Liver (tissue), 9 donors: ENCODE measurements around the gene MAPT. TPM values are rescaled to one million over a fixed set of nuclear protein-coding genes. Genes with fewer than 3 reads are reported as not detected.

Experiments used
- DNase-seq: peaks from one replicate; pipeline ENCODE4 v3.0.0-alpha.2; 2017; ENCODE audit warnings: low spot score
- H3K27ac ChIP-seq, 2 donors: one replicate each; pipeline ENCODE4 v1.7.0; 2013; ENCODE audit warnings: inconsistent platforms in 2 of 2, low read length in 2 of 2, control low read depth in 1 of 2, low read depth in 1 of 2, mild to moderate bottlenecking in 1 of 2
- H3K27me3 ChIP-seq, 4 donors: one replicate each; pipeline versions ENCODE4 v1.6.1 to v1.7.0; 2013; ENCODE audit warnings: low read length in 3 of 4, inconsistent platforms in 1 of 4, mild to moderate bottlenecking in 1 of 4, moderate library complexity in 1 of 4; ENCODE audit not compliant: control insufficient read depth in 4 of 4, insufficient read depth in 4 of 4
- H3K36me3 ChIP-seq, 4 donors: one replicate each; pipeline versions ENCODE4 v1.6.1 to v1.7.0; 2013; ENCODE audit warnings: low read length in 3 of 4, mild to moderate bottlenecking in 3 of 4, low read depth in 1 of 4, moderate library complexity in 1 of 4; ENCODE audit not compliant: control insufficient read depth in 4 of 4, insufficient read depth in 3 of 4
- H3K4me1 ChIP-seq, 4 donors: one replicate each; pipeline versions ENCODE4 v1.6.1 to v1.7.0; 2013; ENCODE audit warnings: low read length in 3 of 4, mild to moderate bottlenecking in 3 of 4, moderate library complexity in 1 of 4; ENCODE audit not compliant: control insufficient read depth in 4 of 4, insufficient read depth in 4 of 4
- H3K4me3 ChIP-seq, 3 donors: one replicate each; pipeline versions ENCODE4 v1.6.1 to v1.7.0; 2013; ENCODE audit warnings: low read length in 3 of 3, control low read depth in 1 of 3, low read depth in 1 of 3, mild to moderate bottlenecking in 1 of 3
- H3K9ac ChIP-seq, 2 donors: one replicate each; pipeline ENCODE4 v1.7.0; 2013; ENCODE audit warnings: low read length in 2 of 2, mild to moderate bottlenecking in 2 of 2, moderate library complexity in 2 of 2, control low read depth in 1 of 2, low read depth in 1 of 2
- H3K9me3 ChIP-seq, 4 donors: one replicate each; pipeline versions ENCODE4 v1.6.1 to v1.7.0; 2013; ENCODE audit warnings: low read length in 3 of 4; ENCODE audit not compliant: control insufficient read depth in 4 of 4
- ATF3 ChIP-seq: IDR thresholded peaks from 2 replicates; pipeline ENCODE4 v1.6.1; 2016; ENCODE audit warnings: antibody characterized with exemption
- CTCF ChIP-seq: fragments of 150-350 bp; IDR thresholded peaks from 2 replicates; pipeline ENCODE4 v1.5.1; 2017; ENCODE audit warnings: improper control_type of control experiment, low read depth, low read length; ENCODE audit not compliant: missing input control
- EGR1 ChIP-seq, 2 donors: IDR thresholded peaks; 2 replicates each; pipeline ENCODE4 v1.6.1; 2016 to 2018; ENCODE audit warnings: antibody characterized with exemption in 2 of 2, low read depth in 2 of 2
- FOXA1 ChIP-seq: IDR thresholded peaks from 2 replicates; pipeline ENCODE4 v1.6.1; 2016; ENCODE audit warnings: antibody characterized with exemption
- FOXA2 ChIP-seq: IDR thresholded peaks from 2 replicates; pipeline ENCODE4 v1.6.1; 2016; ENCODE audit warnings: antibody characterized with exemption
- GABPA ChIP-seq, 2 donors: IDR thresholded peaks in 1 of 2; conservative IDR thresholded peaks in 1 of 2; 2 replicates each; pipeline ENCODE4 v1.6.1; 2016; ENCODE audit warnings: antibody characterized with exemption in 2 of 2, mild to moderate bottlenecking in 1 of 2, moderate library complexity in 1 of 2
- HNF4A ChIP-seq, 2 donors: conservative IDR thresholded peaks; 2 replicates each; pipeline ENCODE4 v1.6.1; 2016; ENCODE audit warnings: antibody characterized with exemption in 2 of 2, mild to moderate bottlenecking in 2 of 2
- HNF4G ChIP-seq: IDR thresholded peaks from 2 replicates; pipeline ENCODE4 v1.6.1; 2016; ENCODE audit warnings: antibody characterized with exemption
- JUND ChIP-seq, 2 donors: IDR thresholded peaks; 2 replicates each; pipeline ENCODE4 v1.6.1; 2016; ENCODE audit warnings: antibody characterized with exemption in 2 of 2
- MAX ChIP-seq: IDR thresholded peaks from 2 replicates; pipeline ENCODE4 v1.6.1; 2016; ENCODE audit warnings: antibody characterized with exemption
- NR2F2 ChIP-seq: IDR thresholded peaks from 2 replicates; pipeline ENCODE4 v1.6.1; 2016; ENCODE audit warnings: antibody characterized with exemption
- RAD21 ChIP-seq, 2 donors: IDR thresholded peaks; 2 replicates each; pipeline ENCODE4 v1.6.1; 2016; ENCODE audit warnings: antibody characterized with exemption in 2 of 2, mild to moderate bottlenecking in 2 of 2
- REST ChIP-seq: IDR thresholded peaks from 2 replicates; pipeline ENCODE4 v1.6.1; 2016; ENCODE audit warnings: antibody characterized with exemption, mild to moderate bottlenecking
- RXRA ChIP-seq, 2 donors: IDR thresholded peaks; 2 replicates each; pipeline ENCODE4 v1.6.1; 2017 to 2018; ENCODE audit warnings: antibody characterized with exemption in 2 of 2, mild to moderate bottlenecking in 1 of 2
- SP1 ChIP-seq: IDR thresholded peaks from 2 replicates; pipeline ENCODE4 v1.6.1; 2018; ENCODE audit warnings: antibody characterized with exemption, mild to moderate bottlenecking
- TAF1 ChIP-seq: conservative IDR thresholded peaks from 2 replicates; pipeline ENCODE4 v1.6.1; 2016; ENCODE audit warnings: antibody characterized with exemption, mild to moderate bottlenecking
- YY1 ChIP-seq: IDR thresholded peaks from 2 replicates; pipeline ENCODE4 v1.6.1; 2016; ENCODE audit warnings: antibody characterized with exemption, mild to moderate bottlenecking
- ZBTB33 ChIP-seq: IDR thresholded peaks from 2 replicates; pipeline ENCODE4 v1.6.1; 2016; ENCODE audit warnings: antibody characterized with exemption
- WGBS: extraction: QIAGEN DNeasy Blood & Tissue Kit; methylation state at CpG from one replicate; pipeline ENCODE4 v1.1.7; 2013; 5-methylcytosine and 5-hydroxymethylcytosine counted together
- polyA plus RNA-seq, 2 donors: library from polyadenylated mRNA; stranded (reverse) in 1 of 2; unstranded in 1 of 2; fragments of 200-250 nt in 1 of 2; fragments of >200 nt in 1 of 2; fragmentation: Nextera tagmentation in 1 of 2; extraction: Ambion mirVana in 1 of 2; gene quantifications; one replicate each; pipeline versions ENCODE4 v1.2.1 to v1.2.3, GENCODE V29; 2013 to 2015
- total RNA-seq, 2 donors: library from RNA; depleted of rRNA; stranded (reverse); fragments of >200 nt; gene quantifications; one replicate each; pipeline ENCODE4 v1.2.3, GENCODE V29; 2014
- donor health status: healthy.
- donor health status: healthy.
- donor health status: healthy.
- donor health status: healthy.
- donor health status: healthy.

Gene MAPT
- total and polyA plus RNA-seq, 4 donors = 0.05 to 0.67 (median 0.27) TPM

- Histone ChIP-seq H3K27ac (peak overlapping the region; percentile 80 to 84), H3K27me3 (no peaks in the 10 kb centered on the region), H3K4me3 (no peak overlapping the region), H3K9me3 (no peaks in the 10 kb centered on the region), H3K9ac (peak overlapping the region in 1 of 2 donors; percentile 25), H3K4me1 (peaks cover 3 to 40% (median 18%) of the 10 kb centered on the region in 4 donors), H3K36me3 (no peaks in the 10 kb centered on the region)
- DNase-seq = no peak
- 19% methylated on average over 11 of the region's 11 CpGs for WGBS
- no peak for TF ChIP-seq NR2F2
- TF ChIP-seq TAF1 = no peak
- no peak for TF ChIP-seq EGR1 (IDR thresholded peaks at IDR 0.05; ENCODE audit: low read depth in 2 of 2)
- TF ChIP-seq SP1 = peak; percentile 68
- TF ChIP-seq YY1 = peak; percentile 75
- peak; percentile 81 to 97 for TF ChIP-seq HNF4A (conservative IDR thresholded peaks at IDR 0.05)
- peak; percentile 66 for TF ChIP-seq FOXA2
- TF ChIP-seq MAX = peak; percentile 98
- peak; percentile 32 for TF ChIP-seq HNF4G
- peak; percentile 82 to 94 for TF ChIP-seq JUND (IDR thresholded peaks at IDR 0.05)
- TF ChIP-seq CTCF = no peak
- TF ChIP-seq RAD21 (IDR thresholded peaks at IDR 0.05) = peak; percentile 19 to 39
- TF ChIP-seq GABPA (IDR thresholded peaks at IDR 0.05 in 1 of 2, conservative IDR thresholded peaks at IDR 0.05 in 1 of 2) = no peak
- TF ChIP-seq REST = peak; percentile 77
- peak; percentile 74 for TF ChIP-seq ATF3
- TF ChIP-seq RXRA (IDR thresholded peaks at IDR 0.05) = peak; percentile 67 to 96
- peak; percentile 68 for TF ChIP-seq FOXA1
- peak; percentile 60 for TF ChIP-seq ZBTB33
These were observed 47.9 kb downstream of the MAPT start for GRCh38 chr17:45942284-45942683.
